ENCODE results near the gene SRRM4. TPM values are rescaled to one million over a fixed set of nuclear protein-coding genes. Genes with fewer than 3 reads are reported as not detected.

Gene SRRM4
- total RNA-seq, 1 donor: not detected

DNA sequence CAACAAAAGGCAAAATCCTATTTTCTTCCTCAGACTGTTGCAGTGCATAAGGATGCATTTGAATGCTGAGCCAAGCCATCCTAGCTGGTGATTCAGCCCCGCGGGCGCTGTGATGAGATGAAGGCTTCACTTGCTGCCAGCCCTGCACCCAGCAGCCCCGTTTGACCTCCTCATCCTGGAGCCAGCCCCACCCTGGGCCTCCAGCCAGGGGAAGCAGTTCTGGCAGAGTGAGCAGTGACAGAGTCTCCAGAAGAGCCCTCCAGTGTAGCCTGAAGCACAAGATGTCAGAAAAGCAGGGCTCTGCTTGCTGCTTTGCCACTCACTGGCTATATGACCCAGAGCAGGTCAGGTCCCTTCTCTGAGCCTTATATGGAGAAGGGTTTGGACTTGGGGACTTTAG is 101.2 kb downstream of the SRRM4 start:
- Histone ChIP-seq H3K9me3 (ENCODE audit: low read depth, low read length) (no peaks in the 10 kb centered on the region), H3K27me3 (ENCODE audit: insufficient read depth, low read length) (no peaks in the 10 kb centered on the region), H2AFZ (ENCODE audit: low read length) (no peak overlapping the region), H3K36me3 (ENCODE audit: insufficient read depth, low read length) (no peaks in the 10 kb centered on the region), H3K79me2 (ENCODE audit: insufficient read depth, low read length) (no peaks in the 10 kb centered on the region), H3K4me2 (ENCODE audit: insufficient read depth, low read length) (no peak overlapping the region), H3K27ac (ENCODE audit: low read depth, low read length) (no peak overlapping the region), H4K20me1 (ENCODE audit: insufficient read depth, low read length) (no peaks in the 10 kb centered on the region), H3K4me1 (ENCODE audit: insufficient read depth, low read length) (no peaks in the 10 kb centered on the region), H3K4me3 (ENCODE audit: insufficient read depth, low read length) (no peak overlapping the region)
- no peak for DNase-seq (ENCODE audit: insufficient read length, low spot score, missing footprints)
- TF ChIP-seq, protein P1, sequence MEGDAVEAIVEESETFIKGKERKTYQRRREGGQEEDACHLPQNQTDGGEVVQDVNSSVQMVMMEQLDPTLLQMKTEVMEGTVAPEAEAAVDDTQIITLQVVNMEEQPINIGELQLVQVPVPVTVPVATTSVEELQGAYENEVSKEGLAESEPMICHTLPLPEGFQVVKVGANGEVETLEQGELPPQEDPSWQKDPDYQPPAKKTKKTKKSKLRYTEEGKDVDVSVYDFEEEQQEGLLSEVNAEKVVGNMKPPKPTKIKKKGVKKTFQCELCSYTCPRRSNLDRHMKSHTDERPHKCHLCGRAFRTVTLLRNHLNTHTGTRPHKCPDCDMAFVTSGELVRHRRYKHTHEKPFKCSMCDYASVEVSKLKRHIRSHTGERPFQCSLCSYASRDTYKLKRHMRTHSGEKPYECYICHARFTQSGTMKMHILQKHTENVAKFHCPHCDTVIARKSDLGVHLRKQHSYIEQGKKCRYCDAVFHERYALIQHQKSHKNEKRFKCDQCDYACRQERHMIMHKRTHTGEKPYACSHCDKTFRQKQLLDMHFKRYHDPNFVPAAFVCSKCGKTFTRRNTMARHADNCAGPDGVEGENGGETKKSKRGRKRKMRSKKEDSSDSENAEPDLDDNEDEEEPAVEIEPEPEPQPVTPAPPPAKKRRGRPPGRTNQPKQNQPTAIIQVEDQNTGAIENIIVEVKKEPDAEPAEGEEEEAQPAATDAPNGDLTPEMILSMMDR (IDR thresholded peaks at IDR 0.05; ENCODE audit: extremely low read depth, low read depth, low read length): no peak

DNA sequence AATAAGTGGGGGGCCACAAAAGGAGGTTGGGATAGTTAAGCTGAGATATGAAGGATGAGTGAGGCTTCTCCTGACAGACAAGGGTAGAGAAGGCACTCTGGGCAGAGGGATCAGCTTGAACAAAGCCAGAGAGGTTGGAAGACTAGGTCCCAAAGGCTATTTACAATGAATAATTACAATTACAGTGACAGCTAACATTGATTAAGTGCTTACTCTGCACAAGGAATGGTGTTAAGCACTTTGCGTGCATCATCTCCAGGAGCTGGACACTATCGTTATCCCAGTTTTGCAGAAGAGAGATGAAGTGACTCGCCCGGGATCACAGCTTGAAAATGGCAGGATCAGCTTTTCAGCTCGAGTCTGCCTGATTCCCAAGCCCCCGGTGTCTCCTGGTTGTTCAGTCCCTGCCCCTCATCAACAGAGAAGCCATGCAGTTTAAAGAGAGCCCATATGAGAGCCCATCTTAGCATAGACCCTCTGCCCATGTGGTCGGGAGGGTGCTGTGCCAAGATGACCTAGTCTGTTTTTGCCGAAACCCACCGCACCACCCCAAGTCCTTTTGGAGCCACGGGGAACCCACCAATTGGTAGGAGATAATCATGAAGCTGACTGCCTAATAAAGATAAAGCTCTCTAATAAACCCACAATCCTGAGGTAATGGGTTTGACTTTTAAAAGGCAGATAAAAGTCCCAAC is 107.5 kb downstream of the SRRM4 start:
- no peaks in the 10 kb centered on the region for H3K79me2 ChIP-seq (ENCODE audit: insufficient read depth, low read length)
- H2AFZ ChIP-seq (ENCODE audit: low read length): no peak overlapping the region
- no peak overlapping the region for H3K4me3 ChIP-seq (ENCODE audit: insufficient read depth, low read length)
- H3K9me3 ChIP-seq (ENCODE audit: low read depth, low read length): no peaks in the 10 kb centered on the region
- no peak overlapping the region for H3K4me2 ChIP-seq (ENCODE audit: insufficient read depth, low read length)
- no peak overlapping the region for H3K27ac ChIP-seq (ENCODE audit: low read depth, low read length)
- H3K4me1 ChIP-seq (ENCODE audit: insufficient read depth, low read length): no peaks in the 10 kb centered on the region
- H4K20me1 ChIP-seq (ENCODE audit: insufficient read depth, low read length): no peaks in the 10 kb centered on the region
- TF ChIP-seq, protein P1 (IDR thresholded peaks at IDR 0.05; ENCODE audit: extremely low read depth, low read depth, low read length): no peak
- DNase-seq (ENCODE audit: insufficient read length, low spot score, missing footprints): no peak
- no peaks in the 10 kb centered on the region for H3K36me3 ChIP-seq (ENCODE audit: insufficient read depth, low read length)
- H3K27me3 ChIP-seq (ENCODE audit: insufficient read depth, low read length): no peaks in the 10 kb centered on the region

DNA sequence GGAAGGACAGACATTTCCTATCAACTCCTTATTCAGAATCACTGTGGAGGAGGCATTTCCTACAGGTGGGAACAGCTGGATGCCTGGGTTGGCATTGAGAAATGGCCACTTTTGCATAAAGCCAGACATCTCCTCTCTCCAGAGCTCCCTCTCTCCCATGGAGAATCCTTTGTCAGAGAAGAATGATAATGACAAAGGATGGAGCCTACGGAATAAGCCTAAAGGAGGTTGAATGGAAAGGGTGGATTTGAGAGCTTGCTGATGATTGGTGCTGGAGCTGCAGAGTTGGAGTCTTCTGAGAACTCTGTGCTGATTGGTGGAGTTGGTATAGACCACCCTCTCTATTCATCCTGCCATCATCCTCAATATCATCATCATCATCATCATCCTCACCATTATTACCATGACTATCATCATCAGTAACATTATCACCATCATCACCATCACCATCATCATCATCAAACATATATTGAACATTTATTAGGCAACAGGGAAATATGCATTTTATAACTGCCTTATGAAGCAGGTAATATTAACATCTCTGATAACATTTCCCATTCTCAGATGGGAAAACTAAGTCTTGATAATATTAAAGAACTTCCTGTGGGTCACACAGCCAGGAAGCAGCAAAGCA is 108.2 kb downstream of the SRRM4 start:
- Histone ChIP-seq H3K79me2 (ENCODE audit: insufficient read depth, low read length) (no peaks in the 10 kb centered on the region), H3K27me3 (ENCODE audit: insufficient read depth, low read length) (no peaks in the 10 kb centered on the region), H3K9me3 (ENCODE audit: low read depth, low read length) (no peaks in the 10 kb centered on the region), H4K20me1 (ENCODE audit: insufficient read depth, low read length) (no peaks in the 10 kb centered on the region), H3K4me3 (ENCODE audit: insufficient read depth, low read length) (no peak overlapping the region), H3K4me1 (ENCODE audit: insufficient read depth, low read length) (no peaks in the 10 kb centered on the region), H2AFZ (ENCODE audit: low read length) (no peak overlapping the region), H3K36me3 (ENCODE audit: insufficient read depth, low read length) (no peaks in the 10 kb centered on the region), H3K27ac (ENCODE audit: low read depth, low read length) (no peak overlapping the region), H3K4me2 (ENCODE audit: insufficient read depth, low read length) (no peak overlapping the region)
- TF ChIP-seq, protein P1 (IDR thresholded peaks at IDR 0.05; ENCODE audit: extremely low read depth, low read depth, low read length): no peak
- DNase-seq (ENCODE audit: insufficient read length, low spot score, missing footprints): no peak

DNA sequence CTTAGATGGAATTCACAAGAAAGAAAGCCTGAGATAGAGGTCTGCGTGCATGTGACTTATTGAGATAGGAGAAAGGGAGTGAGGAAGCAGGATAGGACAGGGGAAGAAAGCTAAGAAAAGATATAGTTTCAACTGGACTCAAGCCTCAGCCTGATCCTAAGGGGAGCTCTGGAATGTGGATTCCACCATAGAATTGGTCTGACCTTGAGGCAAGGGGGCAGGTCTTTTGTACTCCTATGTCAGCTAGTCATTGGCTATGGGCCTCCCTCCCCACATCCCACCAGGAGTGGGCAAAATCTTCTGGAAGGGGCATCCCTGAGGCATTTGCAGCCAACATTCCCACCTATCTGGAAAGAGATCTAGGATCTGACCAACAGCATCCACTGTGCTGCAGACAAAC is 108.9 kb downstream of the SRRM4 start:
- no peaks in the 10 kb centered on the region for H3K4me1 ChIP-seq (ENCODE audit: insufficient read depth, low read length)
- H3K4me3 ChIP-seq (ENCODE audit: insufficient read depth, low read length): no peak overlapping the region
- no peaks in the 10 kb centered on the region for H3K79me2 ChIP-seq (ENCODE audit: insufficient read depth, low read length)
- no peaks in the 10 kb centered on the region for H3K9me3 ChIP-seq (ENCODE audit: low read depth, low read length)
- no peak overlapping the region for H3K27ac ChIP-seq (ENCODE audit: low read depth, low read length)
- no peaks in the 10 kb centered on the region for H3K36me3 ChIP-seq (ENCODE audit: insufficient read depth, low read length)
- no peak overlapping the region for H2AFZ ChIP-seq (ENCODE audit: low read length)
- no peaks in the 10 kb centered on the region for H3K27me3 ChIP-seq (ENCODE audit: insufficient read depth, low read length)
- no peaks in the 10 kb centered on the region for H4K20me1 ChIP-seq (ENCODE audit: insufficient read depth, low read length)
- H3K4me2 ChIP-seq (ENCODE audit: insufficient read depth, low read length): no peak overlapping the region
- TF ChIP-seq, protein P1 (IDR thresholded peaks at IDR 0.05; ENCODE audit: extremely low read depth, low read depth, low read length): no peak
- no peak for DNase-seq (ENCODE audit: insufficient read length, low spot score, missing footprints)

Measured in osteoblast (primary cell).